ENCODE data around the gene TASP1. TPM values are rescaled to one million over a fixed set of nuclear protein-coding genes. Genes with fewer than 3 reads are reported as not detected.

Gene TASP1
- total and polyA plus RNA-seq, 10 of the 15 experiments (the other 5 are each of a cell fraction or from before 2014, with no cell fraction given): 7.4 to 17.8 (median 10.5) TPM

DNA sequence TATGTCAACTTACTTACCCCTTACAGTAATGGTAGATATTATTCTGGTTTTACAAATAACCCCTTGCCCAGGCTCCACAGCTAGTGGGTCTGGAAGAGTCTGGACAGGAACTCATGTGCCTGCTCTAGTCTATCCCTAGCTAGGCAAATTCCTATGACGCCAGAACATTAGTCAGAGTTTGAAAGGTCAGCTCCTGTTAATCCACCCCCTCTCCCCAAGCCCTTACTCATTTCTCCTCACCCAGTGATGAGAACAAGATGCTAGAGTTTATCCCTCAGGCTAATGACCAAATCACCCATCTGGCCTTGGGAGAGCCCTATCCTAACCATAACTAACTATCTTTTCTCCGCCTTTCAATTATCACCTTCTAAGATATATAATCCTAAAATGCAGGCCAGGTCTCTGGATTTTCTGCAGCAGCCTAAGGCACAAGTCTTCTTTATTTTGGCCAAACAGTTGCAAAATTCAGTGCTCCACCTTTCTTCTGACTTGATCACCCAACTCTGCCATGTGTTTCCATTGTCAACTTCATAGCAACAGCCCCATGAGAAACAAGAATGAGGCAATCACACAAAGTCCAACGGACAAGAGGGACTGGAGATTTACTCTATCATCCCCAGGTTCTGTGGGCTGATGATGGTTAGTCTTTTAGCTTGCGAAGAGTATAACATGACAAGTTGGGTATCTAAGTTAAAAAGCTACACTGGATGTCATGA lies 113.3 kb downstream of the TASP1 start (continued):
- TF ChIP-seq, protein P1, sequence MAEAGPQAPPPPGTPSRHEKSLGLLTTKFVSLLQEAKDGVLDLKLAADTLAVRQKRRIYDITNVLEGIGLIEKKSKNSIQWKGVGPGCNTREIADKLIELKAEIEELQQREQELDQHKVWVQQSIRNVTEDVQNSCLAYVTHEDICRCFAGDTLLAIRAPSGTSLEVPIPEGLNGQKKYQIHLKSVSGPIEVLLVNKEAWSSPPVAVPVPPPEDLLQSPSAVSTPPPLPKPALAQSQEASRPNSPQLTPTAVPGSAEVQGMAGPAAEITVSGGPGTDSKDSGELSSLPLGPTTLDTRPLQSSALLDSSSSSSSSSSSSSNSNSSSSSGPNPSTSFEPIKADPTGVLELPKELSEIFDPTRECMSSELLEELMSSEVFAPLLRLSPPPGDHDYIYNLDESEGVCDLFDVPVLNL (IDR thresholded peaks at IDR 0.05; ENCODE audit: low read depth, low read length): no peak
- no peak for TF ChIP-seq ZNF217 (IDR thresholded peaks at IDR 0.05)
- TF ChIP-seq KLF5 (IDR thresholded peaks at IDR 0.05; ENCODE audit: partially characterized antibody): no peak

DNA sequence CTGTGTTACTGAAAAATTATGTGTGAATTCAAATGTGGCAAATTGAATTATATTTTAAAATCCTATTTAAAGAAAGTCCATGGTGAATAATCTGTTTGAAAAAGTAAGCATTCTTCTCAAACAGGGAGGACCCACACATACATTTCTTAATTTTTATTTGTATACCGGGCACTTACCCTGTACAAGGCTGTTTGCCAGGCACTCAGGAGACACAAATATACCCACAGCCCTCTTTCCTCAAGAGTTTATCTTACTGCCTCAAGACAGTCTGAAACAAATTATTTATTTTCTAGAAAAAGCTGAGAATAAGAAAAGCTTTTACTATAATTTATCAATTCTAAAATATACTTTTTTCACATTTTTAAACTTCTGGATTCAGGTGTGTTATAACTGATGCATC lies 114.4 kb downstream of the TASP1 start:
- BruUV-seq (replicated peaks): no TSS peak
- Histone ChIP-seq H3K4me1 (ENCODE audit: control insufficient read depth, insufficient read depth, low read length) (no peaks in the 10 kb centered on the region), H2AFZ (ENCODE audit: control insufficient read depth, low read depth, low read length) (no peak overlapping the region), H3K79me2 (ENCODE audit: control insufficient read depth, insufficient read depth, low read length) (no peaks in the 10 kb centered on the region), H3K27ac (ENCODE audit: control insufficient read depth, insufficient read depth) (no peak overlapping the region), H3K36me3 (ENCODE audit: control insufficient read depth in 2 of 2, insufficient read depth in 2 of 2, low read length in 1 of 2) (no peaks in the 10 kb centered on the region; a peak in 1 of 4 replicates), H3K27me3 (replicated peaks in 1 of 2; ENCODE audit: control insufficient read depth in 2 of 2, insufficient read depth in 2 of 2, low read length in 1 of 2) (no peaks in the 10 kb centered on the region), H3K9ac (ENCODE audit: control insufficient read depth, insufficient read depth, low read length) (no peak overlapping the region), H3K4me2 (ENCODE audit: control insufficient read depth, insufficient read depth) (no peak overlapping the region), H4K20me1 (ENCODE audit: control insufficient read depth, insufficient read depth) (no peaks in the 10 kb centered on the region), H3K9me3 (replicated peaks; ENCODE audit: control insufficient read depth, insufficient read depth, low read length) (no peaks in the 10 kb centered on the region), H3K4me3 (no peak overlapping the region)
- no peak for FAIRE-seq
- DNase-seq (ENCODE audit: low read depth, low spot score): no peak
- ATAC-seq: no peak
- RAD21 ChIA-PET (ENCODE audit: unreplicated experiment): no interaction called here
- TF ChIP-seq CHD2 (IDR thresholded peaks at IDR 0.05; ENCODE audit: borderline replicate concordance, low read depth, low read length): no peak
- TF ChIP-seq TBL1XR1 (IDR thresholded peaks at IDR 0.05; ENCODE audit: low read depth, low read length): no peak
- no peak for TF ChIP-seq PAX5 (IDR thresholded peaks at IDR 0.05; ENCODE audit: borderline replicate concordance, low read depth, low read length)
- TF ChIP-seq, protein P2, sequence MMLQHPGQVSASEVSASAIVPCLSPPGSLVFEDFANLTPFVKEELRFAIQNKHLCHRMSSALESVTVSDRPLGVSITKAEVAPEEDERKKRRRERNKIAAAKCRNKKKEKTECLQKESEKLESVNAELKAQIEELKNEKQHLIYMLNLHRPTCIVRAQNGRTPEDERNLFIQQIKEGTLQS (IDR thresholded peaks at IDR 0.05; ENCODE audit: borderline replicate concordance, extremely low read depth, low read depth, low read length): no peak
- no peak for TF ChIP-seq NFYB (IDR thresholded peaks at IDR 0.05; ENCODE audit: insufficient read depth, low read depth, low read length)
- TF ChIP-seq ZSCAN29 (IDR thresholded peaks at IDR 0.05): no peak
- TF ChIP-seq NFIC (IDR thresholded peaks at IDR 0.05; ENCODE audit: low read depth, low read length): no peak
- no peak for TF ChIP-seq RCOR1 (conservative IDR thresholded peaks at IDR 0.05; ENCODE audit: low read depth, low read length)
- TF ChIP-seq, protein P3, sequence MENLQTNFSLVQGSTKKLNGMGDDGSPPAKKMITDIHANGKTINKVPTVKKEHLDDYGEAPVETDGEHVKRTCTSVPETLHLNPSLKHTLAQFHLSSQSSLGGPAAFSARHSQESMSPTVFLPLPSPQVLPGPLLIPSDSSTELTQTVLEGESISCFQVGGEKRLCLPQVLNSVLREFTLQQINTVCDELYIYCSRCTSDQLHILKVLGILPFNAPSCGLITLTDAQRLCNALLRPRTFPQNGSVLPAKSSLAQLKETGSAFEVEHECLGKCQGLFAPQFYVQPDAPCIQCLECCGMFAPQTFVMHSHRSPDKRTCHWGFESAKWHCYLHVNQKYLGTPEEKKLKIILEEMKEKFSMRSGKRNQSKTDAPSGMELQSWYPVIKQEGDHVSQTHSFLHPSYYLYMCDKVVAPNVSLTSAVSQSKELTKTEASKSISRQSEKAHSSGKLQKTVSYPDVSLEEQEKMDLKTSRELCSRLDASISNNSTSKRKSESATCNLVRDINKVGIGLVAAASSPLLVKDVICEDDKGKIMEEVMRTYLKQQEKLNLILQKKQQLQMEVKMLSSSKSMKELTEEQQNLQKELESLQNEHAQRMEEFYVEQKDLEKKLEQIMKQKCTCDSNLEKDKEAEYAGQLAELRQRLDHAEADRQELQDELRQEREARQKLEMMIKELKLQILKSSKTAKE (IDR thresholded peaks at IDR 0.05; ENCODE audit: low read depth, poor library complexity, severe bottlenecking): no peak
- TF ChIP-seq BCL11A (IDR thresholded peaks at IDR 0.05; ENCODE audit: low read depth, low read length): no peak
- no peak for TF ChIP-seq IKZF1 (conservative IDR thresholded peaks at IDR 0.05)
- no peak for TF ChIP-seq EP300 (IDR thresholded peaks at IDR 0.05; ENCODE audit: borderline replicate concordance in 1 of 2, control insufficient read depth in 1 of 2, low read depth in 2 of 2, low read length in 2 of 2)
- no peak for TF ChIP-seq BACH1 (IDR thresholded peaks at IDR 0.05; ENCODE audit: borderline replicate concordance)
- TF ChIP-seq GABPA (IDR thresholded peaks at IDR 0.05; ENCODE audit: low read depth): no peak
- TF ChIP-seq, protein P4, sequence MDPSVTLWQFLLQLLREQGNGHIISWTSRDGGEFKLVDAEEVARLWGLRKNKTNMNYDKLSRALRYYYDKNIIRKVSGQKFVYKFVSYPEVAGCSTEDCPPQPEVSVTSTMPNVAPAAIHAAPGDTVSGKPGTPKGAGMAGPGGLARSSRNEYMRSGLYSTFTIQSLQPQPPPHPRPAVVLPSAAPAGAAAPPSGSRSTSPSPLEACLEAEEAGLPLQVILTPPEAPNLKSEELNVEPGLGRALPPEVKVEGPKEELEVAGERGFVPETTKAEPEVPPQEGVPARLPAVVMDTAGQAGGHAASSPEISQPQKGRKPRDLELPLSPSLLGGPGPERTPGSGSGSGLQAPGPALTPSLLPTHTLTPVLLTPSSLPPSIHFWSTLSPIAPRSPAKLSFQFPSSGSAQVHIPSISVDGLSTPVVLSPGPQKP (IDR thresholded peaks at IDR 0.05; ENCODE audit: low read depth, low read length): no peak
- in situ Hi-C loops (cut with MboI) (no loop called here), intact Hi-C loops (cut with micrococcal nuclease; ENCODE audit: unreplicated experiment) (no loop called here)
- SMC1A ChIA-PET (ENCODE audit: uncharacterized antibody, unreplicated experiment): no interaction called here
- POLR2A ChIA-PET: no interaction called here
- WGBS (ENCODE audit: insufficient coverage, insufficient replicate concordance, low lambda C conversion rate, missing lambda C conversion rate): 100% methylated on average over 1 of the region's 1 CpG
- CTCF ChIA-PET: no interaction called here

All from GM12878 (cell line).